ENCODE results near the gene OTOP3. TPM values are rescaled to one million over a fixed set of nuclear protein-coding genes. Genes with fewer than 3 reads are reported as not detected.

OTOP3 gene
- total RNA-seq, 4 donors from 2014 or later, result 1.6 to 3.8 TPM; not detected in 2

DNA sequence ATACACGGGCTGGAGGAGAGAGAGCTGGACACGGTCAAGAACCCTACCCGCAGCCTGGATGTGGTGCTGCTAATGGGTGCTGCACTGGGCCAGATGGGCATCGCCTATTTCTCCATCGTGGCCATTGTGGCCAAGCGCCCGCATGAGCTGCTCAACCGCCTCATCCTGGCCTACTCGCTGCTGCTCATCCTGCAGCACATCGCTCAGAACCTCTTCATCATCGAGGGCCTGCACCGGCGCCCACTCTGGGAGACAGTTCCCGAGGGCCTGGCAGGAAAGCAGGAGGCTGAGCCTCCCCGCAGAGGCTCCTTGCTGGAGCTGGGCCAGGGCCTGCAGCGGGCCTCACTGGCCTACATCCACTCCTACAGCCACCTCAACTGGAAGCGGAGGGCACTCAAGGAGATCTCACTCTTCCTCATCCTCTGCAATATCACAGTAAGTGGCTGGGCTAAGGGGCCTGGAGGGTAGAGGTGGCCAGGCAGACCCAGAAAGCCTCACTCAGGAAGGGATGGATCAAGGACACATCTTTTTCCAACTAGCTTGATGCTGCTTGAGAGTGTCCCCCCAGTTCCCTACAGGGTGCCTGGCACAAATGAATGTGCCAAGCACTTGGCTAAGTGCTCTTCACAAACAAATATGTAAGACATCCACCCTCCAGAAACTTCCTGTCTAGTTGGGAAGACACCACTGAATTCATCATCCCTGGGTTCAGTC is 11.5 kb downstream of the OTOP3 start:
- in situ Hi-C loops (cut with MboI; ENCODE audit: low pct_ligation_motif_present in 1 of 4, low pct_unique_long_range_greater_than_20kb in 1 of 4, low sequenced_read_pairs in 3 of 4) (no loop called here), intact Hi-C loops (cut with DNase I; ENCODE audit: low total_unique reads) (no loop called here)
- Histone ChIP-seq H3K27ac (no peak overlapping the region), H3K36me3 (no peaks in the 10 kb centered on the region), H3K9me3 (no peaks in the 10 kb centered on the region), H3K4me1 (no peaks in the 10 kb centered on the region), H3K27me3 (peaks cover 43% of the 10 kb centered on the region), H3K4me3 (no peak overlapping the region)
- 95% methylated on average over 16 of the region's 17 CpGs; no CpG with 5 or more reads in 1 of the 2 donors for WGBS, 2 donors (ENCODE audit: low coverage in 1 of 2)
- no peak for DNase-seq
- TF ChIP-seq POLR2AphosphoS5 (IDR thresholded peaks at IDR 0.05), result no peak
- no peak for TF ChIP-seq POLR2A (IDR thresholded peaks at IDR 0.05)
- TF ChIP-seq EP300 (IDR thresholded peaks at IDR 0.05; ENCODE audit: low read depth), result no peak
- TF ChIP-seq, protein P1, sequence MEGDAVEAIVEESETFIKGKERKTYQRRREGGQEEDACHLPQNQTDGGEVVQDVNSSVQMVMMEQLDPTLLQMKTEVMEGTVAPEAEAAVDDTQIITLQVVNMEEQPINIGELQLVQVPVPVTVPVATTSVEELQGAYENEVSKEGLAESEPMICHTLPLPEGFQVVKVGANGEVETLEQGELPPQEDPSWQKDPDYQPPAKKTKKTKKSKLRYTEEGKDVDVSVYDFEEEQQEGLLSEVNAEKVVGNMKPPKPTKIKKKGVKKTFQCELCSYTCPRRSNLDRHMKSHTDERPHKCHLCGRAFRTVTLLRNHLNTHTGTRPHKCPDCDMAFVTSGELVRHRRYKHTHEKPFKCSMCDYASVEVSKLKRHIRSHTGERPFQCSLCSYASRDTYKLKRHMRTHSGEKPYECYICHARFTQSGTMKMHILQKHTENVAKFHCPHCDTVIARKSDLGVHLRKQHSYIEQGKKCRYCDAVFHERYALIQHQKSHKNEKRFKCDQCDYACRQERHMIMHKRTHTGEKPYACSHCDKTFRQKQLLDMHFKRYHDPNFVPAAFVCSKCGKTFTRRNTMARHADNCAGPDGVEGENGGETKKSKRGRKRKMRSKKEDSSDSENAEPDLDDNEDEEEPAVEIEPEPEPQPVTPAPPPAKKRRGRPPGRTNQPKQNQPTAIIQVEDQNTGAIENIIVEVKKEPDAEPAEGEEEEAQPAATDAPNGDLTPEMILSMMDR (IDR thresholded peaks at IDR 0.05), result no peak

GRCh38 chr17:74949455-74950115 is 13.9 kb downstream of the OTOP3 start:
- Histone ChIP-seq H3K27me3 (peaks cover 26% of the 10 kb centered on the region), H3K27ac (no peak overlapping the region), H3K36me3 (no peaks in the 10 kb centered on the region), H3K9me3 (no peaks in the 10 kb centered on the region), H3K4me1 (peaks cover 0 to 7% (median 2%) of the 10 kb centered on the region in 4 donors), H3K4me3 (no peak overlapping the region)
- DNase-seq, result no peak
- 49% methylated on average over 11 of the region's 12 CpGs; no CpG with 5 or more reads in 1 of the 2 donors for WGBS, 2 donors (ENCODE audit: low coverage in 1 of 2)
- TF ChIP-seq, protein P1 (IDR thresholded peaks at IDR 0.05), result no peak
- TF ChIP-seq EP300 (IDR thresholded peaks at IDR 0.05; ENCODE audit: low read depth) (no peak), POLR2AphosphoS5 (IDR thresholded peaks at IDR 0.05) (no peak), POLR2A (IDR thresholded peaks at IDR 0.05) (no peak)
- in situ Hi-C loops (cut with MboI; ENCODE audit: low pct_ligation_motif_present in 1 of 4, low pct_unique_long_range_greater_than_20kb in 1 of 4, low sequenced_read_pairs in 3 of 4), result loop anchor here in 1 of 4 donors (25.0 kb wide), 1 partner anchor 238 kb away; the partner anchor contains the start of gene SUMO2
- intact Hi-C loops (cut with DNase I; ENCODE audit: low total_unique reads), result no loop called here

GRCh38 chr17:74950207-74950606 is 14.5 kb downstream of the OTOP3 start:
- Histone ChIP-seq H3K4me1 (peaks cover 0 to 7% (median 2%) of the 10 kb centered on the region in 4 donors), H3K27ac (no peak overlapping the region), H3K36me3 (no peaks in the 10 kb centered on the region), H3K4me3 (no peak overlapping the region), H3K27me3 (peaks cover 20% of the 10 kb centered on the region), H3K9me3 (no peaks in the 10 kb centered on the region)
- intact Hi-C loops (cut with DNase I; ENCODE audit: low total_unique reads), result no loop called here
- 35% methylated on average over 4 of the region's 8 CpGs; no CpG with 5 or more reads in 1 of the 2 donors for WGBS, 2 donors (ENCODE audit: low coverage in 1 of 2)
- TF ChIP-seq, protein P1 (IDR thresholded peaks at IDR 0.05), result no peak
- TF ChIP-seq EP300 (IDR thresholded peaks at IDR 0.05; ENCODE audit: low read depth) (no peak), POLR2AphosphoS5 (IDR thresholded peaks at IDR 0.05) (no peak)
- in situ Hi-C loops (cut with MboI; ENCODE audit: low pct_ligation_motif_present in 1 of 4, low pct_unique_long_range_greater_than_20kb in 1 of 4, low sequenced_read_pairs in 3 of 4), result loop anchor here in 1 of 4 donors (25.0 kb wide), 1 partner anchor 237 kb away; the partner anchor contains the start of gene SUMO2
- no peak for DNase-seq

DNA sequence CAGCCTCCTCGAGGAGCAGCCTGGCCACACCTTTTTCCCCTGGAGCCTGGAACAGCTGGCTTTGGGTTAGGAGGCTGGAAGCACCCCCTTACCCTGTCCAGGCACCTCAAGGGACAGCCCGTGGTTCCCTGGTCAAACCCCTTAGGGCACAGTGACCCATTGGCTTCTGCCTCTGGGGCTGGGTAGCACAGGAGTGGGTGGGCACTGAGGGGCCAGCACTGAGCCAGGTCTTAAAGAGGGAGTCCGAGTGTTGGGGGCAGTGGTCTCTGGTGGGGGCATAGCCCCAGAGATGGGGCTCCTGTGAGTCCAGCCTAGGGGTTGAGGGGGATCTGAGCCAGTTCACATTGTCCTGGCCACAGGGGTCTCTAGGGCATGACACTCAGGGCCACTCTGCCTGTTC is 15.4 kb downstream of the OTOP3 start:
- Histone ChIP-seq H3K4me1 (peaks cover 0 to 7% (median 2%) of the 10 kb centered on the region in 4 donors), H3K27me3 (peaks cover 13% of the 10 kb centered on the region), H3K4me3 (no peak overlapping the region), H3K27ac (no peak overlapping the region), H3K36me3 (no peaks in the 10 kb centered on the region), H3K9me3 (no peaks in the 10 kb centered on the region)
- intact Hi-C loops (cut with DNase I; ENCODE audit: low total_unique reads) (no loop called here), in situ Hi-C loops (cut with MboI; ENCODE audit: low pct_ligation_motif_present in 1 of 4, low pct_unique_long_range_greater_than_20kb in 1 of 4, low sequenced_read_pairs in 3 of 4) (loop anchor here in 1 of 4 donors (25.0 kb wide), 1 partner anchor 236 kb away; the partner anchor contains the start of gene SUMO2)
- no peak for DNase-seq
- WGBS, 2 donors (ENCODE audit: low coverage in 1 of 2), result 57% methylated on average over 3 of the region's 3 CpGs; no CpG with 5 or more reads in 1 of the 2 donors
- TF ChIP-seq POLR2A (IDR thresholded peaks at IDR 0.05), result no peak
- no peak for TF ChIP-seq EP300 (IDR thresholded peaks at IDR 0.05; ENCODE audit: low read depth)
- TF ChIP-seq, protein P1 (IDR thresholded peaks at IDR 0.05), result no peak
- no peak for TF ChIP-seq POLR2AphosphoS5 (IDR thresholded peaks at IDR 0.05)
